ENCODE data around the gene TBC1D1.
"Not testable (repeated sequence)": the region's sequence is repeated elsewhere in the genome, so short reads cannot be mapped to it uniquely, and the experiment has no call there.

Gene TBC1D1

GRCh38 chr4:38020386-38020785 lies 129.5 kb downstream of the TBC1D1 start:
- DNase-seq: no peak

GRCh38 chr4:38020961-38021360 lies 130.1 kb downstream of the TBC1D1 start:
- not testable (repeated sequence) for DNase-seq

GRCh38 chr4:38021751-38022150 lies 130.9 kb downstream of the TBC1D1 start:
- no peak for DNase-seq

- no peak for DNase-seq
Observed at GRCh38 chr4:38023347-38024205, 132.7 kb downstream of the TBC1D1 start.

GRCh38 chr4:38024206-38024509 lies 133.3 kb downstream of the TBC1D1 start:
- no peak for DNase-seq

GRCh38 chr4:38025665-38026064 lies 134.8 kb downstream of the TBC1D1 start:
- DNase-seq: no peak

GRCh38 chr4:38026158-38026740 lies 135.4 kb downstream of the TBC1D1 start:
- DNase-seq: no peak

GRCh38 chr4:38030023-38030422 lies 139.1 kb downstream of the TBC1D1 start:
- DNase-seq: no peak

- DNase-seq: peak; percentile 35
Observed at GRCh38 chr4:38034986-38035882, 144.3 kb downstream of the TBC1D1 start.

- DNase-seq: no peak
Observed at GRCh38 chr4:38036548-38036947, 145.7 kb downstream of the TBC1D1 start.

GRCh38 chr4:38037612-38038011 lies 146.7 kb downstream of the TBC1D1 start:
- DNase-seq: no peak

- no peak for DNase-seq
Observed at GRCh38 chr4:38040619-38041018, 149.7 kb downstream of the TBC1D1 start.

GRCh38 chr4:38044060-38044459 lies 153.2 kb downstream of the TBC1D1 start:
- DNase-seq: no peak

GRCh38 chr4:38045289-38045988 lies 154.6 kb downstream of the TBC1D1 start:
- no peak for DNase-seq

- DNase-seq: peak; percentile 28
Observed at GRCh38 chr4:38046727-38047489, 156.0 kb downstream of the TBC1D1 start.

GRCh38 chr4:38049545-38050170 lies 158.8 kb downstream of the TBC1D1 start:
- no peak for DNase-seq

GRCh38 chr4:38050560-38051350 lies 159.9 kb downstream of the TBC1D1 start:
- no peak for DNase-seq

- no peak for DNase-seq
Observed at GRCh38 chr4:38055566-38055965, 164.7 kb downstream of the TBC1D1 start.

- DNase-seq: no peak
Observed at GRCh38 chr4:38056011-38056685, 165.3 kb downstream of the TBC1D1 start.

- DNase-seq: no peak
Observed at GRCh38 chr4:38058151-38058550, 167.3 kb downstream of the TBC1D1 start.
